Activated CD8-positive, alpha-beta memory T cell treated with anti-CD3 and anti-CD28 coated beads, Interleukin-2, amount 50 U/mL, for 24 hours (primary cell): Measurements from ENCODE around the gene SLC4A8.
"Not testable (repeated sequence)": the region's sequence is repeated elsewhere in the genome, so short reads cannot be mapped to it uniquely, and the experiment has no call there.

Source experiments
- DNase-seq: peaks from one replicate; pipeline ENCODE4 v3.0.0-alpha.2; 2020; ENCODE audit errors: extremely low read depth

The SLC4A8 gene

GRCh38 chr12:51480978-51481377 lies 56.3 kb downstream of the SLC4A8 start:
- no peak for DNase-seq

- no peak for DNase-seq
Observed at GRCh38 chr12:51482929-51483697, 58.5 kb downstream of the SLC4A8 start.

GRCh38 chr12:51484119-51484518 lies 59.5 kb downstream of the SLC4A8 start:
- no peak for DNase-seq

- no peak for DNase-seq
Observed at GRCh38 chr12:51488281-51488680, 63.6 kb downstream of the SLC4A8 start.

- DNase-seq, result no peak
Observed at GRCh38 chr12:51493281-51493680, 68.7 kb downstream of the SLC4A8 start.

GRCh38 chr12:51496895-51497294 lies 72.3 kb downstream of the SLC4A8 start:
- DNase-seq, result no peak

GRCh38 chr12:51504851-51505250 lies 80.2 kb downstream of the SLC4A8 start:
- DNase-seq, result no peak

GRCh38 chr12:51505360-51506105 lies 80.9 kb downstream of the SLC4A8 start:
- DNase-seq, result no peak

GRCh38 chr12:51507178-51507577 lies 82.5 kb downstream of the SLC4A8 start:
- no peak for DNase-seq

- DNase-seq, result no peak
Observed at GRCh38 chr12:51508285-51508684, 83.7 kb downstream of the SLC4A8 start.

GRCh38 chr12:51511546-51512260 lies 87.1 kb downstream of the SLC4A8 start:
- no peak for DNase-seq

GRCh38 chr12:51512438-51512837 lies 87.8 kb downstream of the SLC4A8 start:
- DNase-seq, result no peak

- DNase-seq, result not testable (repeated sequence)
Observed at GRCh38 chr12:51515037-51515436, 90.4 kb downstream of the SLC4A8 start.

GRCh38 chr12:51517316-51517715 lies 92.7 kb downstream of the SLC4A8 start:
- no peak for DNase-seq

GRCh38 chr12:51517800-51518199 lies 93.2 kb downstream of the SLC4A8 start:
- no peak for DNase-seq

GRCh38 chr12:51519755-51520154 lies 95.1 kb downstream of the SLC4A8 start:
- DNase-seq, result no peak

GRCh38 chr12:51520576-51521325 lies 96.1 kb downstream of the SLC4A8 start:
- DNase-seq, result no peak

GRCh38 chr12:51521554-51522276 lies 97.1 kb downstream of the SLC4A8 start:
- no peak for DNase-seq

- DNase-seq, result no peak
Observed at GRCh38 chr12:51522696-51523095, 98.1 kb downstream of the SLC4A8 start.

- no peak for DNase-seq
Observed at GRCh38 chr12:51524386-51524901, 99.8 kb downstream of the SLC4A8 start.

- no peak for DNase-seq
Observed at GRCh38 chr12:51525518-51525917, 100.9 kb downstream of the SLC4A8 start.
